Esophagus squamous epithelium (tissue), 4 donors: ENCODE results near the gene CDC42BPB.

Source experiments
- POLR2A ChIP-seq, 4 donors: fragments of 450-650 bp; IDR thresholded peaks; one replicate each; pipeline ENCODE4 v1.6.1; 2017; ENCODE audit warnings: antibody characterized with exemption in 4 of 4, mild to moderate bottlenecking in 4 of 4, moderate library complexity in 3 of 4
- TF ChIP-seq, protein P1 (sequence below), 6 experiments: fragments of 450-650 bp in 4 of 6; fragments of 200-600 bp in 2 of 6; sonication (generic) in 2 of 6; IDR thresholded peaks; one replicate each; pipeline ENCODE4 v1.5.1; 2016 to 2019; ENCODE audit warnings: antibody characterized with exemption in 6 of 6, mild to moderate bottlenecking in 4 of 6, moderate library complexity in 4 of 6

DNA sequence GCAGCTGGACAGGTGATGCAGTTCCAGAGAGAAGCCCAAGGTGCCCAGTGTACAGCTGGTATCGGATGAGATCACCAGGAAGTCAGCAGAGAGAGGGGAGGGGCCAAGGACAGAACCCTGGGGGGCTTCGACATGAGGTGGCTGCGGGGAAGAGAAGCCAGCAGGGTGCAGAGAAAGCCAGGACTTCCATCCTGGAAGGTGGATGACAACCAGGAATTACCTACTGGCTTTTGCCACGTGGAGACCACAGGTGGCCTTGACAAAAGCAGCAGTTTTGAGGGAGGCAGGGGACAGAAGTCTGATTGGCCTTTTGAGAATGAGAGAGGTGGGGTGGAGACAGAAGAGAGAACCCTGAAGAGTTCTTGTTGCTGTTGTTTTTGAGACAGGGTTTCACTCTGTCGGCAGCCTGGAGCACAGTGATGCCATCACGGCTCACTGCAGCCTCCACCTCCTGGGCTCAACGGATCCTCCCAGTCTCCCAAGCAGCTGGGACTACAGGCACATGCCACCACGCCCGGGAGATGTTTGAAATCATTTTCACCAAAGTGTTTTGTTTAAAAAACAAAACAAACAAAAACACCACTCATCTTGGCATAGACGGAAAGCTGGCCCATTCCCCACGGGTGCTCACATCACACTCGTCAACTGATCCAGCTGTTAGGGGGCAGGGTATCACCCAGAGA is 35.2 kb downstream of the CDC42BPB start:
- TF ChIP-seq, protein P1, sequence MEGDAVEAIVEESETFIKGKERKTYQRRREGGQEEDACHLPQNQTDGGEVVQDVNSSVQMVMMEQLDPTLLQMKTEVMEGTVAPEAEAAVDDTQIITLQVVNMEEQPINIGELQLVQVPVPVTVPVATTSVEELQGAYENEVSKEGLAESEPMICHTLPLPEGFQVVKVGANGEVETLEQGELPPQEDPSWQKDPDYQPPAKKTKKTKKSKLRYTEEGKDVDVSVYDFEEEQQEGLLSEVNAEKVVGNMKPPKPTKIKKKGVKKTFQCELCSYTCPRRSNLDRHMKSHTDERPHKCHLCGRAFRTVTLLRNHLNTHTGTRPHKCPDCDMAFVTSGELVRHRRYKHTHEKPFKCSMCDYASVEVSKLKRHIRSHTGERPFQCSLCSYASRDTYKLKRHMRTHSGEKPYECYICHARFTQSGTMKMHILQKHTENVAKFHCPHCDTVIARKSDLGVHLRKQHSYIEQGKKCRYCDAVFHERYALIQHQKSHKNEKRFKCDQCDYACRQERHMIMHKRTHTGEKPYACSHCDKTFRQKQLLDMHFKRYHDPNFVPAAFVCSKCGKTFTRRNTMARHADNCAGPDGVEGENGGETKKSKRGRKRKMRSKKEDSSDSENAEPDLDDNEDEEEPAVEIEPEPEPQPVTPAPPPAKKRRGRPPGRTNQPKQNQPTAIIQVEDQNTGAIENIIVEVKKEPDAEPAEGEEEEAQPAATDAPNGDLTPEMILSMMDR (IDR thresholded peaks at IDR 0.05) = no peak
- no peak for TF ChIP-seq POLR2A (IDR thresholded peaks at IDR 0.05)
